AG09309 (cell line): ENCODE results near the gene TBC1D19.
"Not testable (repeated sequence)": the region's sequence is repeated elsewhere in the genome, so short reads cannot be mapped to it uniquely, and the experiment has no call there.

Experiments used
- DNase-seq: peaks from one replicate; pipeline ENCODE4 v3.0.0-alpha.2; 2010; ENCODE audit warnings: low read depth
- H3K4me3 ChIP-seq: 2 replicates; pipeline ENCODE4 v1.5.1; 2011; ENCODE audit warnings: mild to moderate bottlenecking, low read depth, low read length, moderate library complexity; ENCODE audit not compliant: control insufficient read depth
- CTCF ChIP-seq: IDR thresholded peaks from 2 replicates; pipeline ENCODE4 v1.5.1; 2011; ENCODE audit warnings: mild to moderate bottlenecking, low read depth, low read length, inconsistent platforms; ENCODE audit not compliant: insufficient read depth, control insufficient read depth; ENCODE audit errors: missing control alignments

Gene TBC1D19

GRCh38 chr4:26692014-26692726 lies 108.3 kb downstream of the TBC1D19 start:
- no peak for TF ChIP-seq CTCF
- H3K4me3 ChIP-seq = no peak overlapping the region
- no peak for DNase-seq

- not testable (repeated sequence) for H3K4me3 ChIP-seq, DNase-seq
Measured at GRCh38 chr4:26694131-26694530, 110.2 kb downstream of the TBC1D19 start.

GRCh38 chr4:26700110-26700509 lies 116.2 kb downstream of the TBC1D19 start:
- no peak for TF ChIP-seq CTCF
- no peak overlapping the region for H3K4me3 ChIP-seq
- DNase-seq = no peak

- no peak for TF ChIP-seq CTCF
- no peak for DNase-seq
- no peak overlapping the region for H3K4me3 ChIP-seq
Measured at GRCh38 chr4:26701095-26701494, 117.2 kb downstream of the TBC1D19 start.

GRCh38 chr4:26701786-26702227 lies 117.9 kb downstream of the TBC1D19 start:
- no peak for TF ChIP-seq CTCF
- DNase-seq = no peak
- H3K4me3 ChIP-seq = no peak overlapping the region

GRCh38 chr4:26707342-26707741 lies 123.5 kb downstream of the TBC1D19 start:
- no peak for DNase-seq
- TF ChIP-seq CTCF = no peak
- H3K4me3 ChIP-seq = no peak overlapping the region

- no peak for DNase-seq
- TF ChIP-seq CTCF = no peak
- H3K4me3 ChIP-seq = no peak overlapping the region
Measured at GRCh38 chr4:26709246-26709645, 125.4 kb downstream of the TBC1D19 start.
